Epithelial cell of proximal tubule (primary cell): ENCODE data around the gene LGI4. TPM values are rescaled to one million over a fixed set of nuclear protein-coding genes. Genes with fewer than 3 reads are reported as not detected.

Experiments used
- DNase-seq: peaks from one replicate; pipeline ENCODE4 v3.0.0-alpha.2; 2011; ENCODE audit warnings: low read depth
- H3K4me3 ChIP-seq: 2 replicates; pipeline ENCODE4 v1.5.1; 2011; ENCODE audit warnings: low read depth, mild to moderate bottlenecking, low read length
- total RNA-seq: library from RNA; depleted of rRNA; stranded (reverse); fragments of >200 nt; gene quantifications from 2 replicates; pipeline ENCODE4 v1.2.3, GENCODE V29; 2015
- TF ChIP-seq, protein P1 (sequence below): conservative IDR thresholded peaks from 2 replicates; pipeline ENCODE4 v1.5.1; 2012; ENCODE audit warnings: low read depth, mild to moderate bottlenecking, low read length

Gene LGI4
- total RNA-seq, 1 donor from 2014 or later = not detected

DNA sequence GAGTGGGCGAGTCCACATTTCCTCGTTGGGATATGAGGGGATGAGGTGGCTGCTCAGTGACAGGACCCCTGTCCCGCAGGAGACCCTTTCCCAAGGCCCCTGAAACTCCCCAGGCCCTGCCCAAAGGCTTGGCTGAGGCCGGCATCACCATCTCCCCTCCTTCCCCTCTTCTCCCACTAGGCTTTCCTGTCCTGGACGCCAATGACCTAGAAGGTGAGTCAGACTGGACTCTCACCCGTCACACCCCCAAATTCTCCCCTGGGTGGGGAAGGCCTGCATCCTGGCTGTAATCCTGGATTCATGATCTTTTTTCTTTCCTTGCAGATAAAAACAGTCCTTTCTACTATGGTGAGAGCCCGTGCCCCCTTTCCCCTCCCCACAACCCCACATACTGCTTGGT, 14.0 kb downstream of the LGI4 start:
- TF ChIP-seq, protein P1, sequence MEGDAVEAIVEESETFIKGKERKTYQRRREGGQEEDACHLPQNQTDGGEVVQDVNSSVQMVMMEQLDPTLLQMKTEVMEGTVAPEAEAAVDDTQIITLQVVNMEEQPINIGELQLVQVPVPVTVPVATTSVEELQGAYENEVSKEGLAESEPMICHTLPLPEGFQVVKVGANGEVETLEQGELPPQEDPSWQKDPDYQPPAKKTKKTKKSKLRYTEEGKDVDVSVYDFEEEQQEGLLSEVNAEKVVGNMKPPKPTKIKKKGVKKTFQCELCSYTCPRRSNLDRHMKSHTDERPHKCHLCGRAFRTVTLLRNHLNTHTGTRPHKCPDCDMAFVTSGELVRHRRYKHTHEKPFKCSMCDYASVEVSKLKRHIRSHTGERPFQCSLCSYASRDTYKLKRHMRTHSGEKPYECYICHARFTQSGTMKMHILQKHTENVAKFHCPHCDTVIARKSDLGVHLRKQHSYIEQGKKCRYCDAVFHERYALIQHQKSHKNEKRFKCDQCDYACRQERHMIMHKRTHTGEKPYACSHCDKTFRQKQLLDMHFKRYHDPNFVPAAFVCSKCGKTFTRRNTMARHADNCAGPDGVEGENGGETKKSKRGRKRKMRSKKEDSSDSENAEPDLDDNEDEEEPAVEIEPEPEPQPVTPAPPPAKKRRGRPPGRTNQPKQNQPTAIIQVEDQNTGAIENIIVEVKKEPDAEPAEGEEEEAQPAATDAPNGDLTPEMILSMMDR = no peak
- DNase-seq = no peak
- H3K4me3 ChIP-seq = no peak overlapping the region

DNA sequence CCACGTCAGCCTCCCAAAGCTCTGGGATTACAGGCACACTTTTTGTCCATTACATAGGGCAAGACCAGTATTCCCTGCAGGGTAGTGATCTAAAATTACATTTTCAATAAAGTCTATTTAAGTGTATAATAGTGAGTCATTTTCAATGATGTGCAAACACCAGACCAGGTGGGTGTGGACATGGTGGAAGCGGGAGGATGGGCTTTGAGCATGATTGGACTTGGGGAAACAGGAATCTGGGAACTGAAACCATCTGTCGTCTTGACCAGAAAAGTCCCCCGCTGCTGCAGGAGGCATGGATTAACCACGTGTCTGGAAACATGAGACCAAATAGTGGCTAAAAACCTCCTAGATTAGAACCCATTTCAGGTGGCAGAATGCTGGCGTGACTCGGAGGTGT, 14.4 kb downstream of the LGI4 start:
- DNase-seq = no peak

DNA sequence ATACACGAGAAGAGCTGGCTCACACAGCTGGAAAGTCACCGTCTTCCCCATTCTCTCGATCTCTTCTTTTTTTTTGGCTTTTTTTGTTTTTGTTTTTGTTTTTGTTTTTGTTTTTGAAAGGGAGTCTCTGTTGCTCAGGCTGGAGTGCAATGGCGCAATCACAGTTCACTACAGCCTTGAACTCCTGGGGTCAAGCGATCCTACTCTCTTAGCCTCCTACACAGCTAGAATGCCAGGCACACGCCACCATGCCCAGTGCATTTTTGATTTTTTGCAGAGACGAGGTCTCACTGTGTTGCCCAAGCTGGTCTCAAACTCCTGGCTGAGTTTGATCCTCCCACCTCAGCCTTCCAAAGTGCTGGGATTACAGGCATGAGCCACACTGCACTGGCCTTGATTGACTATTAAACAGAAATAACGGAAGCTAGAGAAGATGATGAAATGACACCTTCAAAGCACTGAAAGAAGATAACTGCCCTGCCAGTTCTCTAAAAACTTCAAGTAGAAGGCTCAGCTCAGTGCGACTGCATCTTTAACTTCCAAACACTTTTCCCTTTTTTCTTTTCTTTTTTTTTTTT, 15.2 kb downstream of the LGI4 start:
- no peak overlapping the region for H3K4me3 ChIP-seq
- DNase-seq = no peak
- TF ChIP-seq, protein P1 = no peak

More for the DNA sequence above, 14.4 kb downstream of the LGI4 start:
- TF ChIP-seq, protein P1 = no peak
- H3K4me3 ChIP-seq = no peak overlapping the region

DNA sequence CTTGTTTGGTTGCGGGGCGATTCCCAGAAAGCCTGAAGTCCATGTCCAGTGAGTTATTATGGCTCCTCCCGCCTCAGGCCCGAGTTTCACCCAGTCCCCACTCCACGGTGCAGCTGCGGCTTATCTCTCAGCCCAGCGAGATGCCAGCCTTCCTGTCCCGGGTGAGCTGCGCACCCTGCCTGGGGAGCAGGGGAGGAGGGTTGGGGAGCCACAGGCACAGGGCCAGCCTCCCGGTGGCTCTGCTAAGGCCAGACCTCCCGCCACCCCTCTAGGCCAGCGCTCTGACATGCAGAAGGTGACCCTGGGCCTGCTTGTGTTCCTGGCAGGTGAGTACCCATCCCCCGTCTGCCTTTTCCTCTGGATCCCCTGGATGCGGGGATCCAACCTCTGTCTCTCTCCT, 15.8 kb downstream of the LGI4 start:
- H3K4me3 ChIP-seq = no peak overlapping the region
- TF ChIP-seq, protein P1 = no peak
- DNase-seq = no peak

- no peak for DNase-seq
Measured at GRCh38 chr19:35118268-35119020, 16.4 kb downstream of the LGI4 start.

DNA sequence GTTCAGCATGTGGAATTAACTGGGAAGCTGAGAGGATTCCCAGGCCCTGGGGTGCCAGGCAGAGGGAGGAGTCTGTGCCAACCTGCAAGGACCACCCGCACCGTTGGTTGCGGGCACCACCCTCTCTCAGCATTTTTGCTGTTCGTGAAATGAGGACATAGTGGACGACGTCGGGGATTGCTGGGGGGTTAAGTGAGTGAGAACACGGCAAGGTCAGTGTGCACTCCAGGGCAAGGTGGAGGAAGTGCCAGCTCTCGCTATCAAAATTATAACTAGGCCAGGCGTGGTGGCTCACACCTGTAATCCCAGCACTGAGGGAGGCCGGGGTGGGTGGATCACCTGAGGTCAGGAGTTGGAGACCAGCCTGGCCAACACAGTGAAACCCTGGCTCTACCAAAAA, 17.1 kb downstream of the LGI4 start:
- TF ChIP-seq, protein P1 = no peak
- no peak for DNase-seq
- H3K4me3 ChIP-seq = no peak overlapping the region

More at GRCh38 chr19:35118268-35119020, 16.4 kb downstream of the LGI4 start:
- H3K4me3 ChIP-seq = no peak overlapping the region
- TF ChIP-seq, protein P1 = no peak

DNA sequence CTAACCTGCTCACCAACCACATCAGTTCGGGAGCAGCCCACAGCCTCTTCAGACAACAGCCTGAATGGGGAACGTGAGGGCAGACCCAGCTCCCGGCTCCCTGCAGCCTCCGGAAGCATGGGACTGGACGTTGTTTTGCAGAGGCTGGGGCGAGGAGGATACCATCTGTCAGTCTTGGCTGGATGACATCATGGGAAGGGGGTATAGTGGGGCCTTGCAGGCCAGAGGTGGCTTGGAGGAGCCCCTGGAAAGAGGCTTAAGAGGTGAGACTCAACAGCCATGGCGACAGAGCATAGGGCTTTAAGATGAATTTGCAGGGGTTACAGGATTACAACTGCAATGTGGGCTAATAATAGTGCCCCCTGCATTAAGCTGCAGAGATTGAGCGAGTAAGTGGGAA, 17.7 kb downstream of the LGI4 start:
- TF ChIP-seq, protein P1 = no peak
- DNase-seq = no peak
- no peak overlapping the region for H3K4me3 ChIP-seq
